SH-SY5Y (cell line): ENCODE data around the gene EFR3B.

Experiments
- GATA2 ChIP-seq: IDR thresholded peaks from 2 replicates; pipeline ENCODE4 v1.6.1; 2011; ENCODE audit warnings: mild to moderate bottlenecking, low read depth, low read length
- GATA3 ChIP-seq: IDR thresholded peaks from 2 replicates; pipeline ENCODE4 v1.6.1; 2011; ENCODE audit warnings: low read depth, mild to moderate bottlenecking, low read length, moderate library complexity

DNA sequence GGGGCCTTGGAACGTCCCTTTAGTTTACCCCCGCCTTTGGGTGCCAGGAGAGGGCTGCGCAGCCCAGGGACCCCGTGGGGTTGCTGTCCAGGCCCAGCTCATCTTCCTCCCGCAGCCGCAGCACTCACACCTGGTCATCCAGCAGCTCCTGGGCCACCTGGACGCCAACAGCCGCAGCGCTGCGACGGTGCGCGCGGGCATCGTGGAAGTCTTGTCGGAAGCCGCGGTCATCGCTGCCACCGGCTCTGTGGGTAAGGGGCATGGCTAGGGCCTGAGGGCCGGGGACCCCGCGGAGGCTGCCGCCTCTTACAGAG lies 89.3 kb downstream of the EFR3B start:
- TF ChIP-seq GATA3 (no peak), GATA2 (no peak)
